ENCODE results near the gene SLC5A1.

DNA sequence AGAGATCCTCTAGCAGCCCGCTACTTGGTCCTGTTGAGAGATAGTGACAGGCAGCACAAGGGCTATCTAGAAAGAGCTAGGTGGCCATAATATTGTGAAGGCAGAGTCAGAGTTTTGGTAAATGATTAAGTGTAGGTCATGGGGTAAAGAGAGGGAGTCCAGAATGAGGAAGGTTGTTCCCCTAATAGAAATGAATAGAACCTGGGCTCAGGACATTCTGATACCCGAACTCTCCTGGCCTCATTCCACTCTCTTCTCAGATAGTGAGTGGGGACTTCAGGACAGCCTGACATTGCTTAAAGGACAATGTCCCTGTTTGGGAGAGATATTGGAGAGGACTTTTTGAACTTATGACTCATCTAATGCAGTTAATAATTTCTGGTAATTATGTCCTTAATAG lies 20.6 kb downstream of the SLC5A1 start:
- TF ChIP-seq, protein P1, sequence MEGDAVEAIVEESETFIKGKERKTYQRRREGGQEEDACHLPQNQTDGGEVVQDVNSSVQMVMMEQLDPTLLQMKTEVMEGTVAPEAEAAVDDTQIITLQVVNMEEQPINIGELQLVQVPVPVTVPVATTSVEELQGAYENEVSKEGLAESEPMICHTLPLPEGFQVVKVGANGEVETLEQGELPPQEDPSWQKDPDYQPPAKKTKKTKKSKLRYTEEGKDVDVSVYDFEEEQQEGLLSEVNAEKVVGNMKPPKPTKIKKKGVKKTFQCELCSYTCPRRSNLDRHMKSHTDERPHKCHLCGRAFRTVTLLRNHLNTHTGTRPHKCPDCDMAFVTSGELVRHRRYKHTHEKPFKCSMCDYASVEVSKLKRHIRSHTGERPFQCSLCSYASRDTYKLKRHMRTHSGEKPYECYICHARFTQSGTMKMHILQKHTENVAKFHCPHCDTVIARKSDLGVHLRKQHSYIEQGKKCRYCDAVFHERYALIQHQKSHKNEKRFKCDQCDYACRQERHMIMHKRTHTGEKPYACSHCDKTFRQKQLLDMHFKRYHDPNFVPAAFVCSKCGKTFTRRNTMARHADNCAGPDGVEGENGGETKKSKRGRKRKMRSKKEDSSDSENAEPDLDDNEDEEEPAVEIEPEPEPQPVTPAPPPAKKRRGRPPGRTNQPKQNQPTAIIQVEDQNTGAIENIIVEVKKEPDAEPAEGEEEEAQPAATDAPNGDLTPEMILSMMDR (IDR thresholded peaks at IDR 0.05), result no peak
- TF ChIP-seq POLR2A (IDR thresholded peaks at IDR 0.05), result no peak
